ENCODE results near the gene KMT5B.

GRCh38 chr11:68148071-68148805, 64.9 kb downstream of the KMT5B start:
- TF ChIP-seq GATA2 (IDR thresholded peaks at IDR 0.05; ENCODE audit: low read depth, low read length) (no peak), GATA3 (IDR thresholded peaks at IDR 0.05; ENCODE audit: low read depth, low read length) (no peak)
